ENCODE data around the gene CCDC97.

DNA sequence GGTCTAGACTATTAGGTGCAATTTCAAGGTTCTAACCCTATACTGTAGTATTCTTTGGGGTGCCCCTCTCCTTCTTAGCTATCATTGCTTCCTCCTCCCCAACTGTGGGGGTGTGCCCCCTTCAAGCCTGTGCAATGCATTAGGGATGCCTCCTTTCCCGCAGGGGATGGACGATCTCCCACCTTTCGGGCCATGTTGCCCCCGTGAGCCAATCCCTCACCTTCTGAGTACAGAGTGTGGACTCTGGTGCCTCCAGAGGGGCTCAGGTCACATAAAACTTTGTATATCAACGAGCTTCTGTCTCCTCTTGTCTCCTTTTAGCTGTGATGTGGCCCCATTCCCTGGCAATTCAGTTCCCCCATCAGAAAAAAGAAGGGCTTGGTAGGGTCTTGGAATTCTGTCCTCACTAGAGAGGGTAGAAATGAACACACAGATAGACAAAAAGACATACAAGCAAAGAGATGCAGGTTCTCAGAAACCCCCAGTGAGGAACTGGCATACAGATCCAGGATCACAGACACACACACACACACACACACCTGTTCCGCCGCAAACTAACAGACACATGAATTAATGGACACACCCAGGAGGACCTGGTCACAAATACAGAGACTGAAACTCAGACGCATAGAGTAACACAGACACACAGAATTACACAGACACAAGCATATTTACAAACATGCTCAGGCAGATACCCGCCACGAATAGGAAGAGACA lies 48.3 kb upstream of the CCDC97 start:
- TF ChIP-seq TAF1 (IDR thresholded peaks at IDR 0.05; ENCODE audit: low read depth, low read length) (no peak), SIX5 (IDR thresholded peaks at IDR 0.05; ENCODE audit: low read depth, low read length) (no peak), CBX8 (IDR thresholded peaks at IDR 0.05; ENCODE audit: borderline replicate concordance, low read depth, low read length) (no peak), POLR2A (IDR thresholded peaks at IDR 0.05; ENCODE audit: control extremely low read depth in 1 of 2, low read depth in 2 of 2, low read length in 2 of 2) (no peak), SUZ12 (IDR thresholded peaks at IDR 0.05; ENCODE audit: low read length) (no peak), PHF8 (conservative IDR thresholded peaks at IDR 0.05; ENCODE audit: low read depth, low read length) (no peak), EZH2 (IDR thresholded peaks at IDR 0.05; ENCODE audit: low read depth, low read length, severe bottlenecking) (no peak), SIN3A (conservative IDR thresholded peaks at IDR 0.05 in 1 of 2, IDR thresholded peaks at IDR 0.05 in 1 of 2; ENCODE audit: low read depth in 1 of 2, low read length in 2 of 2) (no peak), SRF (IDR thresholded peaks at IDR 0.05; ENCODE audit: low read depth, low read length) (no peak), RFX5 (IDR thresholded peaks at IDR 0.05; ENCODE audit: borderline replicate concordance, low read depth, low read length) (no peak), CEBPB (IDR thresholded peaks at IDR 0.05; ENCODE audit: low read depth, low read length) (no peak), JUND (IDR thresholded peaks at IDR 0.05; ENCODE audit: low read length) (no peak), TCF12 (IDR thresholded peaks at IDR 0.05; ENCODE audit: low read depth, low read length) (no peak)
- TF ChIP-seq, protein P1, sequence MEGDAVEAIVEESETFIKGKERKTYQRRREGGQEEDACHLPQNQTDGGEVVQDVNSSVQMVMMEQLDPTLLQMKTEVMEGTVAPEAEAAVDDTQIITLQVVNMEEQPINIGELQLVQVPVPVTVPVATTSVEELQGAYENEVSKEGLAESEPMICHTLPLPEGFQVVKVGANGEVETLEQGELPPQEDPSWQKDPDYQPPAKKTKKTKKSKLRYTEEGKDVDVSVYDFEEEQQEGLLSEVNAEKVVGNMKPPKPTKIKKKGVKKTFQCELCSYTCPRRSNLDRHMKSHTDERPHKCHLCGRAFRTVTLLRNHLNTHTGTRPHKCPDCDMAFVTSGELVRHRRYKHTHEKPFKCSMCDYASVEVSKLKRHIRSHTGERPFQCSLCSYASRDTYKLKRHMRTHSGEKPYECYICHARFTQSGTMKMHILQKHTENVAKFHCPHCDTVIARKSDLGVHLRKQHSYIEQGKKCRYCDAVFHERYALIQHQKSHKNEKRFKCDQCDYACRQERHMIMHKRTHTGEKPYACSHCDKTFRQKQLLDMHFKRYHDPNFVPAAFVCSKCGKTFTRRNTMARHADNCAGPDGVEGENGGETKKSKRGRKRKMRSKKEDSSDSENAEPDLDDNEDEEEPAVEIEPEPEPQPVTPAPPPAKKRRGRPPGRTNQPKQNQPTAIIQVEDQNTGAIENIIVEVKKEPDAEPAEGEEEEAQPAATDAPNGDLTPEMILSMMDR (IDR thresholded peaks at IDR 0.05; ENCODE audit: control extremely low read depth in 1 of 3, insufficient read depth in 1 of 3, low read depth in 1 of 3, low read length in 3 of 3), result no peak

Measured in H1 (cell line).